ENCODE data around the gene DYNC1H1.

GRCh38 chr14:102026934-102027333 is 62.6 kb downstream of the DYNC1H1 start:
- no peak for TF ChIP-seq CTCF (conservative IDR thresholded peaks at IDR 0.05; ENCODE audit: low read depth, low read length)
- TF ChIP-seq EZH2 (IDR thresholded peaks at IDR 0.05; ENCODE audit: borderline replicate concordance, low read depth, low read length, poor library complexity, severe bottlenecking): no peak
